Measurements from ENCODE around the gene VPS51.
A peak's percentile ranks its signal among the peaks of the same experiment; 100 is the strongest.
"Not testable (repeated sequence)": the region's sequence is repeated elsewhere in the genome, so short reads cannot be mapped to it uniquely, and the experiment has no call there.

Gene VPS51

GRCh38 chr11:65107751-65108468 is 11.9 kb downstream of the VPS51 start:
- DNase-seq (ENCODE audit: low read depth) = no peak

- DNase-seq (ENCODE audit: low read depth) = no peak
Observed at GRCh38 chr11:65108469-65109123, 12.6 kb downstream of the VPS51 start.

GRCh38 chr11:65109231-65110198 is 13.5 kb downstream of the VPS51 start:
- DNase-seq (ENCODE audit: low read depth) = no peak

- peak; percentile 70 for DNase-seq (ENCODE audit: low read depth)
Observed at GRCh38 chr11:65110354-65110861, 14.4 kb downstream of the VPS51 start.

- no peak for DNase-seq (ENCODE audit: low read depth)
Observed at GRCh38 chr11:65111159-65111743, 15.2 kb downstream of the VPS51 start.

- peak; percentile 69 for DNase-seq (ENCODE audit: low read depth)
Observed at GRCh38 chr11:65111744-65112545, 15.9 kb downstream of the VPS51 start, which contains the start of gene TM7SF2. TSS of gene TM7SF2 (plus strand) at chr11:65111872. CDS start at chr11:65112016, 144 bp downstream.

GRCh38 chr11:65112546-65113360 is 16.7 kb downstream of the VPS51 start:
- DNase-seq (ENCODE audit: low read depth) = no peak

GRCh38 chr11:65113361-65113756 is 17.3 kb downstream of the VPS51 start:
- no peak for DNase-seq (ENCODE audit: low read depth)

GRCh38 chr11:65113839-65114238 is 17.8 kb downstream of the VPS51 start:
- no peak for DNase-seq (ENCODE audit: low read depth)

- DNase-seq (ENCODE audit: low read depth) = no peak
Observed at GRCh38 chr11:65114538-65115171, 18.6 kb downstream of the VPS51 start.

GRCh38 chr11:65115361-65116082 is 19.5 kb downstream of the VPS51 start:
- DNase-seq (ENCODE audit: low read depth) = no peak

GRCh38 chr11:65116370-65117205 is 20.6 kb downstream of the VPS51 start:
- DNase-seq (ENCODE audit: low read depth) = no peak

- peak; percentile 83 for DNase-seq (ENCODE audit: low read depth)
Observed at GRCh38 chr11:65117206-65118096, 21.4 kb downstream of the VPS51 start, which contains the start of gene ZNHIT2. TSS of gene ZNHIT2 (minus strand) at chr11:65117701. CDS start at chr11:65117653, 48 bp downstream.

GRCh38 chr11:65118097-65118837 is 22.3 kb downstream of the VPS51 start:
- no peak for DNase-seq (ENCODE audit: low read depth)

- DNase-seq (ENCODE audit: low read depth) = not testable (repeated sequence)
Observed at GRCh38 chr11:65118891-65119669, 23.1 kb downstream of the VPS51 start.
